Left ventricle myocardium inferior (tissue), 1 donor: ENCODE measurements around the gene SEBOX. TPM values are rescaled to one million over a fixed set of nuclear protein-coding genes. Genes with fewer than 3 reads are reported as not detected.

ENCODE experiments used
- DNase-seq: peaks from one replicate; pipeline ENCODE4 v3.0.0-alpha.2; 2020
- H3K27ac ChIP-seq: fragments of 200-600 bp; replicated peaks from 2 replicates; pipeline ENCODE4 v1.8.0; 2021
- H3K27me3 ChIP-seq: fragments of 200-600 bp; 2 replicates; pipeline ENCODE4 v1.8.0; 2021; ENCODE audit warnings: low read depth
- H3K36me3 ChIP-seq: fragments of 200-600 bp; 2 replicates; pipeline ENCODE4 v1.8.0; 2021
- H3K4me1 ChIP-seq: fragments of 200-600 bp; 2 replicates; pipeline ENCODE4 v1.8.0; 2021
- H3K4me3 ChIP-seq: fragments of 200-600 bp; 2 replicates; pipeline ENCODE4 v1.8.0; 2021; ENCODE audit warnings: mild to moderate bottlenecking, moderate library complexity
- H3K9me3 ChIP-seq: fragments of 200-600 bp; replicated peaks from 2 replicates; pipeline ENCODE4 v1.8.0; 2021
- CTCF ChIP-seq: fragments of 200-600 bp; IDR thresholded peaks from 2 replicates; pipeline ENCODE4 v1.8.0; 2021; ENCODE audit warnings: antibody characterized with exemption, mild to moderate bottlenecking, borderline replicate concordance
- intact Hi-C: fragments of 100-400 bp; cut with micrococcal nuclease; formaldehyde crosslinking; loops from one replicate; pipeline ENCODE4 v1.11.0; 2022
- total RNA-seq: library from RNA; stranded (reverse); fragmentation: NEBNext Ultra II Directional; extraction: Animal tissue kit (Norgen Biotek cat#: 25700); gene quantifications from one replicate; pipeline ENCODE4 v1.2.1, GENCODE V29; 2021
- donor health status: DM: no; HTN: yes; CAD: no; lungs with severe emphysema.

SEBOX gene
- total RNA-seq, 1 donor from 2014 or later, result not detected

GRCh38 chr17:28363776-28364650, 986 bp downstream of the SEBOX start:
- no peaks in the 10 kb centered on the region for H3K4me1 ChIP-seq
- intact Hi-C loops, result no loop called here
- H3K27me3 ChIP-seq, result no peaks in the 10 kb centered on the region
- no peaks in the 10 kb centered on the region for H3K9me3 ChIP-seq
- H3K36me3 ChIP-seq, result peaks cover 51% of the 10 kb centered on the region
- DNase-seq, result no peak
- H3K27ac ChIP-seq, result no peak overlapping the region
- no peak for TF ChIP-seq CTCF
- no peak overlapping the region for H3K4me3 ChIP-seq

GRCh38 chr17:28363186-28363585, 1.8 kb downstream of the SEBOX start:
- TF ChIP-seq CTCF, result no peak
- DNase-seq, result no peak
- H3K4me1 ChIP-seq, result peaks cover 7% of the 10 kb centered on the region
- H3K9me3 ChIP-seq, result no peaks in the 10 kb centered on the region
- peaks cover 54% of the 10 kb centered on the region for H3K36me3 ChIP-seq
- intact Hi-C loops, result no loop called here
- no peak overlapping the region for H3K4me3 ChIP-seq
- no peaks in the 10 kb centered on the region for H3K27me3 ChIP-seq
- no peak overlapping the region for H3K27ac ChIP-seq

- intact Hi-C loops, result no loop called here
- no peak for TF ChIP-seq CTCF
- peak overlapping the region; percentile 96 for H3K4me3 ChIP-seq
- peaks cover 45% of the 10 kb centered on the region for H3K4me1 ChIP-seq
- no peak for DNase-seq
- peaks cover 67% of the 10 kb centered on the region for H3K36me3 ChIP-seq
- H3K9me3 ChIP-seq, result no peaks in the 10 kb centered on the region
- peak overlapping the region; percentile 95 for H3K27ac ChIP-seq
- no peaks in the 10 kb centered on the region for H3K27me3 ChIP-seq
These were observed 7.2 kb downstream of the SEBOX start for GRCh38 chr17:28357901-28358197.

- Histone ChIP-seq H3K27ac (peak within 1 kb of the TSS; percentile 95), H3K4me1 (peaks cover 45% of the 10 kb centered on the region), H3K9me3 (no peaks in the 10 kb centered on the region), H3K27me3 (no peaks in the 10 kb centered on the region), H3K36me3 (peaks cover 67% of the 10 kb centered on the region), H3K4me3 (peak within 1 kb of the TSS; percentile 96)
- no peak for TF ChIP-seq CTCF
- intact Hi-C loops, result no loop called here
- DNase-seq, result peak; percentile 95
These were observed 7.7 kb downstream of the SEBOX start, which contains the start of gene POLDIP2 for GRCh38 chr17:28357061-28357900. POLDIP2 (minus strand) TSS chr17:28357527; CDS start chr17:28357448, 79 bp downstream.

GRCh38 chr17:28350271-28350670, 14.7 kb downstream of the SEBOX start:
- H3K27me3 ChIP-seq, result no peaks in the 10 kb centered on the region
- peaks cover 98% of the 10 kb centered on the region for H3K36me3 ChIP-seq
- no peaks in the 10 kb centered on the region for H3K9me3 ChIP-seq
- intact Hi-C loops, result no loop called here
- DNase-seq, result no peak
- H3K4me1 ChIP-seq, result peaks cover 60% of the 10 kb centered on the region
- no peak for TF ChIP-seq CTCF
- H3K27ac ChIP-seq, result no peak overlapping the region
- H3K4me3 ChIP-seq, result no peak overlapping the region
